Regular cardiac myocyte (primary cell): ENCODE data around the gene CD300C. TPM values are rescaled to one million over a fixed set of nuclear protein-coding genes. Genes with fewer than 3 reads are reported as not detected.

Experiments used
- total RNA-seq: library from RNA; depleted of rRNA; stranded (reverse); fragments of >200 nt; gene quantifications from 2 replicates; pipeline ENCODE4 v1.2.3, GENCODE V29; 2014

The CD300C gene
- 0.19 TPM in 1 of 2 replicates, not detected in the other for total RNA-seq

GRCh38 chr17:74545843-74546230 lies at the start of gene CD300C:
Gene CD300C, minus strand, starts transcription at chr17:74546115. Its CDS starts 333 bp downstream, at chr17:74545782.

DNA sequence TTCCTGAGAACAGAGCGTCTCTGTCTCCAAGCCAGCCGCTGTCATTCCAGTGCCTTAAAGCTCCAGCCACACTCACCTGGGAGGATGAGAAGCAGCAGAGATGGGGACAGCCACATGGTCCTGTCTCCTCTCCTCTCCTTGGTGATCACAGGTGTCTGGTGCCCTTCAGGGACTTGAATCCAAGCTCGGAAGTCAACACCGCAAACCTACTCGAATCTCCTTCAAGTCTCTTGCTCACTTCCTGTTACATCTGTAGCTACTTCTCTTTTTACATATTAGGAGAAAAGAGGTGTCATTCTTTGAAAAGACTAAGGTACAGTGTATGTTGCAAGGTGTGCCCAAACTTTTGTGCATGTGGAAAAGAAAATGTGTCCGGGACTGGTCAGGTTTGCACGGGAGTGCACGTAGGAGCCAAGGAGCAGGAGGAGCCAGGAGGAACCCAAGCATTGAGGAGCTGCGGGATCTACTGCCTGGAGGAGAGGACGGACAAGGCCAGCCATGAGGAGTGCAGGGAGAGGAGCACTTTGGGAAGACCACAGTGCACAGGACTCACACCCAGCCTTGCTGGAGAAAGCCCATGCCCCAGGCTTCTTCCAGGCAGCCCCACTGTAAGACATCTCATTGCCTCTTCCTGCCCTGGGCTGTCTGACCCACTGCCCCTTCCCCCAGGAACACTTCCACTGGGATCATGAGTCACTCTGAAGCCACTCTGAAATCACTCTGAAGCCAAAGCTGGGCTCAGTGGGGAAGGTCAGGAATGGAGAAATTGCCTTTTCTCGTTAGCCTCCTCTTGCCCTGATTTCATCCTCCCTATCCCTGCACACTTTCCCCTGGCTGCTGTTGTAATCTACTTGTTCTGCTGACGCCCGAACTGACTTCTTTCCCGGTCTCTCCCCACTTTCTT lies 46.4 kb upstream of the CD300C start, which contains the start of gene CD300LD:
TSS of gene CD300LD (minus strand) at position 197 of the 904 bp plus-strand sequence. CDS start at position 116, 81 bp downstream.

GRCh38 chr17:74567397-74567796 lies 21.5 kb upstream of the CD300C start, which contains the start of gene CD300H:
Gene CD300H, minus strand, starts transcription at chr17:74567509.

DNA sequence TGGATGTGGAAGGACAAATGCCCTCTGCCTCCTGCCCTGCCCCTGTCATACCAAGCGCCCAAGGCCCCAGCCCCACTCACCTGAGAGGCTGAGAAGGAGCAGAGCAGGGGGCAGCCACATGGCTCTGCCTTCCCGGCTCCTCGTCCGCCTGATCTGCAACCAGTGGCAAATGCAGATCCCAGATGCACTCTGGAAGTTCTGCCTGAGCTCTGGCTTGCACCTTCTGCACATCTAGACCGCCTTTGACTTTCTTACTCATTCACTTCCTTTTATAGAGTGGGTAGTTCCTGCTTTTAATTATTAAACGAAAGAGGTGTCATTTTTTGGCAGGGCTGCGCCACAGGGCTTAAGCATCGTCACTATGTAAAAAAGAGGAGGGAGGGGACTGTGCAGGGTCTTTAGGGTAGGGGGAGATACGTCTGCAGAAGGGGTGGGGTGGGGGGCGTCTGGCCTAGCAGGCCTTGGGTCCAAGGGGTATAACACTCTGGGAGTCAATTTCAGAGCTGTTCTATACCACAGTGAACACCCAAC lies 14.6 kb downstream of the CD300C start, which contains the start of gene CD300LB:
TSS of gene CD300LB (minus strand) at position 245 of the 531 bp plus-strand sequence. CDS start at position 120, 125 bp downstream.

Other genes starting within 250 kb of the CD300C start
- not detected in 2 replicates for gene KIF19, start 219.9 kb downstream of the CD300C start, total RNA-seq
- not detected in 2 replicates for gene BTBD17, start 184.2 kb downstream of the CD300C start, total RNA-seq
- not detected in 2 replicates for gene GPR142, start 178.6 kb downstream of the CD300C start, total RNA-seq
- 7.9 and 15.5 TPM in 2 replicates for gene GPRC5C, start 114.0 kb downstream of the CD300C start, total RNA-seq
- under 0.01 TPM in 1 of 2 replicates, not detected in the other for gene CD300A, start 79.5 kb downstream of the CD300C start, total RNA-seq
- not detected in 2 replicates for gene CD300LB, start 14.6 kb downstream of the CD300C start, total RNA-seq
- gene CD300H, start 21.4 kb upstream of the CD300C start, total RNA-seq: not detected in 2 replicates
- not detected in 2 replicates for gene CD300LD, start 46.2 kb upstream of the CD300C start, total RNA-seq
- gene CD300E, start 77.6 kb upstream of the CD300C start, total RNA-seq: not detected in 2 replicates
- gene CD300LF, start 166.8 kb upstream of the CD300C start, total RNA-seq: not detected in 2 replicates
- under 0.01 and 0.19 TPM in 2 replicates for gene RAB37, start 191.1 kb upstream of the CD300C start, total RNA-seq
- gene NHERF1, start 202.5 kb upstream of the CD300C start, total RNA-seq: 3.4 and 10.7 TPM in 2 replicates
- gene NAT9, start 230.2 kb upstream of the CD300C start, total RNA-seq: 28.0 and 35.5 TPM in 2 replicates